Measurements from ENCODE around the gene SLC30A2.

SLC30A2 gene

DNA sequence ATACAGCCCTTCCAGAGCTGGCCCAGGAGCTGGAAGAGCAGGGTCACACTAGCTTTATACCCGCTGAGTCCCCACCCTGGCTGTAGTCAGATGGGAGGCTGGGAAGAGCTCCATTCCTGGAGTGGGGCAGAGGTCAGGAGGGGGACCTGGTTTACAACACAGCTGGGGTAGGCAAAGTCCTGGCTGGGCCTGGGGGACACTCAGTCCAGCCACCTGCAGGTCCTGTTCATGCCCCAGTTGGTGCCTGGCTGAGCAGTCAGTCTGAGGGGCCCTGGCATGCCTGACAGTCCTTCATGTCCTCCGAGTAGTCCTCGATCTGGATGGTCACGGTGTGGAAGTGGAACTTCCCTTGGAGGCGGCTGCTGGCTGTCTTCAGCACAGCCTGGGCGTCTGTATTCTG, 7.0 kb downstream of the SLC30A2 start:
- TF ChIP-seq TAF1 (IDR thresholded peaks at IDR 0.05; ENCODE audit: borderline replicate concordance, insufficient read depth, low read length): no peak
- no peak for TF ChIP-seq FOXP2 (optimal IDR thresholded peaks at IDR 0.05; ENCODE audit: borderline replicate concordance, extremely low read depth, extremely low read length, insufficient read depth)
- TF ChIP-seq SIN3A (IDR thresholded peaks at IDR 0.05; ENCODE audit: borderline replicate concordance, insufficient read depth, low read length): no peak
- TF ChIP-seq POLR2AphosphoS5 (IDR thresholded peaks at IDR 0.05; ENCODE audit: low read depth, low read length): no peak
- TF ChIP-seq, protein P1, sequence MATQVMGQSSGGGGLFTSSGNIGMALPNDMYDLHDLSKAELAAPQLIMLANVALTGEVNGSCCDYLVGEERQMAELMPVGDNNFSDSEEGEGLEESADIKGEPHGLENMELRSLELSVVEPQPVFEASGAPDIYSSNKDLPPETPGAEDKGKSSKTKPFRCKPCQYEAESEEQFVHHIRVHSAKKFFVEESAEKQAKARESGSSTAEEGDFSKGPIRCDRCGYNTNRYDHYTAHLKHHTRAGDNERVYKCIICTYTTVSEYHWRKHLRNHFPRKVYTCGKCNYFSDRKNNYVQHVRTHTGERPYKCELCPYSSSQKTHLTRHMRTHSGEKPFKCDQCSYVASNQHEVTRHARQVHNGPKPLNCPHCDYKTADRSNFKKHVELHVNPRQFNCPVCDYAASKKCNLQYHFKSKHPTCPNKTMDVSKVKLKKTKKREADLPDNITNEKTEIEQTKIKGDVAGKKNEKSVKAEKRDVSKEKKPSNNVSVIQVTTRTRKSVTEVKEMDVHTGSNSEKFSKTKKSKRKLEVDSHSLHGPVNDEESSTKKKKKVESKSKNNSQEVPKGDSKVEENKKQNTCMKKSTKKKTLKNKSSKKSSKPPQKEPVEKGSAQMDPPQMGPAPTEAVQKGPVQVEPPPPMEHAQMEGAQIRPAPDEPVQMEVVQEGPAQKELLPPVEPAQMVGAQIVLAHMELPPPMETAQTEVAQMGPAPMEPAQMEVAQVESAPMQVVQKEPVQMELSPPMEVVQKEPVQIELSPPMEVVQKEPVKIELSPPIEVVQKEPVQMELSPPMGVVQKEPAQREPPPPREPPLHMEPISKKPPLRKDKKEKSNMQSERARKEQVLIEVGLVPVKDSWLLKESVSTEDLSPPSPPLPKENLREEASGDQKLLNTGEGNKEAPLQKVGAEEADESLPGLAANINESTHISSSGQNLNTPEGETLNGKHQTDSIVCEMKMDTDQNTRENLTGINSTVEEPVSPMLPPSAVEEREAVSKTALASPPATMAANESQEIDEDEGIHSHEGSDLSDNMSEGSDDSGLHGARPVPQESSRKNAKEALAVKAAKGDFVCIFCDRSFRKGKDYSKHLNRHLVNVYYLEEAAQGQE (IDR thresholded peaks at IDR 0.05; ENCODE audit: insufficient read depth in 1 of 2, low read depth in 2 of 2, low read length in 2 of 2): no peak

DNA sequence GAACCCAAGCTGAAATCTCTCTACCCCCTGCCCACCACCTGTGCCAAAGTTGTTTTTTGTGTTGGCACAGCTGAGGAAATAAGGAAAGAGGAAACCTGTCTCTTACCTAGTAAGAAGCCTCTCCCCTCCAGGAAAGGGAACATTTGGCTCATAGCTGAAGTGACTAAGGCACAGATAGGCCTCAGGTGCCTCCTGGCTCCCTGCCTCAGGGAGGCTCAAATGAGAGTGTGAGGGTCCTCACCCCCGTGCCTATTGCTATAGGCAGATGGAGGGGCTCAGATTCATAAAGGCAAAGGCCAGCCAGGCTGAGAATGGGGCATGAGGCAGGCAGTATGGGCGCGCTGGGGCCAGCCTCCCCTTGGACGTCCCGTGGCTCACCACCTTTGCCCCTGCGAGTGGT, 7.4 kb downstream of the SLC30A2 start:
- TF ChIP-seq TAF1 (IDR thresholded peaks at IDR 0.05; ENCODE audit: borderline replicate concordance, insufficient read depth, low read length) (no peak), SIN3A (IDR thresholded peaks at IDR 0.05; ENCODE audit: borderline replicate concordance, insufficient read depth, low read length) (no peak), FOXP2 (optimal IDR thresholded peaks at IDR 0.05; ENCODE audit: borderline replicate concordance, extremely low read depth, extremely low read length, insufficient read depth) (no peak), POLR2AphosphoS5 (IDR thresholded peaks at IDR 0.05; ENCODE audit: low read depth, low read length) (no peak)
- TF ChIP-seq, protein P1 (IDR thresholded peaks at IDR 0.05; ENCODE audit: insufficient read depth in 1 of 2, low read depth in 2 of 2, low read length in 2 of 2): no peak

DNA sequence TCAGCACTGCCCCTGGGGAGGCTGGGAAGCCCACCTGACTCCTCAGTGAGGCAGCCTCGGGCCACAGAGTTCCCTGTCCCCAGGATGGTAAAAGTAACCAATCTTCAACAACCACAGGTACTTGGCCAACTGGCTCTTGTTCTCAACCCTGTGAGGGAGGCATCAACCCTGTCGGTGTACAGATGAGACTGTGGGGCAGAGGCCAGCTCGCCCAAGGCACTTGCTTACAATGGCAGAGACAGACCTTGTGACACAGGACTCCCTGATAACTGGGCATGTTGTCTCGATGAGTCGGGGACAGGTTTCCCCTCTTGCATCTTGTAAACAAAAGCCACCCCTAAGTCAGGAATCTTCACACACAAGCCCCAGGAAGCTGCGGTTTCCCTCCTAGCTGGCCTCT, 8.0 kb downstream of the SLC30A2 start:
- TF ChIP-seq, protein P1 (IDR thresholded peaks at IDR 0.05; ENCODE audit: insufficient read depth in 1 of 2, low read depth in 2 of 2, low read length in 2 of 2): no peak
- TF ChIP-seq FOXP2 (optimal IDR thresholded peaks at IDR 0.05; ENCODE audit: borderline replicate concordance, extremely low read depth, extremely low read length, insufficient read depth) (no peak), POLR2AphosphoS5 (IDR thresholded peaks at IDR 0.05; ENCODE audit: low read depth, low read length) (no peak), SIN3A (IDR thresholded peaks at IDR 0.05; ENCODE audit: borderline replicate concordance, insufficient read depth, low read length) (no peak), TAF1 (IDR thresholded peaks at IDR 0.05; ENCODE audit: borderline replicate concordance, insufficient read depth, low read length) (no peak)

DNA sequence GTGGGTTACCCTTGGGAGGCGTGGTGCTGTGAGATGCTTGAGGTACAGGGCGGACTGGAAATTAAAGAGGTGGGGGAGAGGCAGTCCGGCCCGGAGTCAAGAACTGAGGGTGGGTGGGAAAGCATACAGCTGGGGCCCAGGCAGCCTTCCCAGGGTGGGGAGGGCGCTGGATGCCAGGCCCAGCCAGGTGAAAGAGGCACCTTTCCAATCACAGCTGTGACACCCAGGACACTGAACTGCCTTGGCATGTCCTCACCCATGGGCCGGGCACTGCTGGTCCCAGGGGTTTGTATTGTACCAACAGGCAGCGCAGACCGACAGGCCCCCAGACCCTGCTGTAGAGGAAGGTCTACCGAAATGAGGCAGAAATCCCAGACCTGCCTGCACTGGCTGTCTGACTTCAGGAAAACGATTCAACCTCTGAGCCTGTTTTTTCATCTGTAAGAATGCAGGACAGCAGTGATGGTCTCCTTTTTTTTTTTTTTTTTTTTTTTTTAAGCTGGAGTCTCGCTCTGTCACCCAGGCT, 9.1 kb downstream of the SLC30A2 start:
- TF ChIP-seq, protein P1 (IDR thresholded peaks at IDR 0.05; ENCODE audit: insufficient read depth in 1 of 2, low read depth in 2 of 2, low read length in 2 of 2): no peak
- TF ChIP-seq SIN3A (IDR thresholded peaks at IDR 0.05; ENCODE audit: borderline replicate concordance, insufficient read depth, low read length): no peak

Data from PFSK-1 (cell line).